ENCODE data around the gene EXOSC7.

Gene EXOSC7

GRCh38 chr3:45056608-45057301 lies 80.7 kb downstream of the EXOSC7 start:
- no peak for DNase-seq

- no peak for DNase-seq
Measured at GRCh38 chr3:45057557-45057956, 81.5 kb downstream of the EXOSC7 start.

DNA sequence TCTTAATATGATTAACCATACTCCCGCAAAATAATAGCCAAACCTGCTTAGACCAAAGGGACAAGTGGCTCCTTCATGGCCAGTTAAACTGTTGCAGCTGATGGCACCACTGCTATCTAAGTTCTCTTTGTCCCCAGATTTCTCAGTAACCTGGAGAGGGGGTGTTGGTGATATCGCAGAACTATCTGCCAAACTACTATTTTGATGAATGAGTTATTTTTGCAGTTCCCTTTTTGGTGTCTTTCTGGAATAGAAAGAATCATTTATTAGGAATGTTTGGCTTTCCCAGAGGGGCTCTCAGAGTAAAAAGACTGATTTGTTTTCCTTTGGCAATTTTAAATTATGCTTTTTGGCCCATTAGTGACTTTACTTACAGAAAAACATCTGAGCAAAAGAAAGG lies 83.1 kb downstream of the EXOSC7 start:
- DNase-seq, result no peak

DNA sequence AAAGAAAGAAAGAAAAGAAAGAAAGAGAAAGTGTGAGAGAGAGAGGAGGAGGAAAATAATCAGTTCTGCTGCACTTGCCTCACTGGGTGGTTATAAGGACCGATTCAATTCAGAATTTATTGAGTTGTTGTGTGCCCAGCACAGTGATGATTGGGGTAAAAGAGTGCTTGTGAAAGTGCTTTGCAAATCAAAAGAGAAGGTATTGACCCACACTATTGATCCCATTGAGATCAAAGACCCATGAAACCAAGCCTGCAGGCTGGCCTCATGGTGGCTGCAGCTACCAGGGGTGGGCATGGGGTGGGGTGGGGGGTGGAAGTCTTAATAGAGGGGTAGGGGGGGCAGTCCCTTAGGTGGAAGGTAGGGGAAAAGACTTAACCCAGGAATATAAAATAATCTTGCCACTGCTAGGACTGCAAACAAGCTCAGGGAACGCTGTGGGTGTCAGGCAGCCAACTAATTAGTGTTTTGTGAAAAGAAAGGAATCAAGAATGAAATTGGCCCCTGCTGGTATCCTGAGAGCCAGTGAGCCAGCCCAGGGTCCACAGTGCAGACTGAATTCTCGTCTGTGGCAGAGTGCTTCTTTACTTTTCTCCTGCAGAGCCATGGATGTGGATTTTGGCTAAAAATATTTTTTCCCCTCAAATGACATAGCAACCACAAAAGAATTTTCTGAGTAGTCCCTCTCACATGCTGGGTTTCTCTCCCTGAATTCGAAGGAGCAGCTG lies 84.3 kb downstream of the EXOSC7 start:
- DNase-seq, result no peak

Measured in DMS79 (cell line).